ENCODE results near the gene PMPCA. TPM values are rescaled to one million over a fixed set of nuclear protein-coding genes. Genes with fewer than 3 reads are reported as not detected.

Gene PMPCA
- total RNA-seq, 1 experiment from 2014 or later = 103 TPM

GRCh38 chr9:136389396-136389795 is 21.1 kb upstream of the PMPCA start:
- Mint-ChIP-seq H3K27ac (no peak overlapping the region), H3K27me3 (ENCODE audit: low read depth) (no peaks in the 10 kb centered on the region), H3K4me1 (no peaks in the 10 kb centered on the region), H3K36me3 (peaks cover 53% of the 10 kb centered on the region), H3K4me3 (no peak overlapping the region), H3K9me3 (no peaks in the 10 kb centered on the region)
- no peak for DNase-seq (ENCODE audit: low spot score)
- POLR2A ChIA-PET = no interaction called here
- no peak for ATAC-seq
- TF ChIP-seq GRHL2 (CRISPR knock-in tag; IDR thresholded peaks at IDR 0.05; ENCODE audit: insufficient replicate concordance, severe bottlenecking) (no peak), ZNF512 (CRISPR knock-in tag; IDR thresholded peaks at IDR 0.05; ENCODE audit: borderline replicate concordance) (no peak), ZNF281 (CRISPR knock-in tag; IDR thresholded peaks at IDR 0.05) (no peak), FOXP4 (CRISPR knock-in tag; IDR thresholded peaks at IDR 0.05) (no peak), HMGA2 (CRISPR knock-in tag; IDR thresholded peaks at IDR 0.05) (no peak), MXD4 (CRISPR knock-in tag; IDR thresholded peaks at IDR 0.05; ENCODE audit: borderline replicate concordance) (no peak), FOXP1 (CRISPR knock-in tag; IDR thresholded peaks at IDR 0.05; ENCODE audit: borderline replicate concordance) (no peak), RORB (CRISPR knock-in tag; IDR thresholded peaks at IDR 0.05) (no peak), ZNF263 (CRISPR knock-in tag; IDR thresholded peaks at IDR 0.05; ENCODE audit: low read depth) (no peak), NFYB (CRISPR knock-in tag; conservative IDR thresholded peaks at IDR 0.05; ENCODE audit: low read depth) (no peak), ZNF425 (CRISPR knock-in tag; conservative IDR thresholded peaks at IDR 0.05) (no peak), FOXK1 (CRISPR knock-in tag; IDR thresholded peaks at IDR 0.05) (no peak), CREB1 (CRISPR knock-in tag; IDR thresholded peaks at IDR 0.05) (no peak)
- CTCF ChIA-PET = interaction anchor here (0.7 to 1.5 kb wide), 3 partner anchors 14 to 50 kb away, joined by 3 to 7 read pairs (median 4); no protein-coding TSS in a partner anchor

- CTCF ChIA-PET = interaction anchor here (1.0 to 1.3 kb wide), 3 partner anchors 9 to 52 kb away, joined by 3 to 4 read pairs (median 3); no protein-coding TSS in a partner anchor
- Mint-ChIP-seq H3K36me3 (peaks cover 47% of the 10 kb centered on the region), H3K27me3 (ENCODE audit: low read depth) (no peaks in the 10 kb centered on the region), H3K4me1 (no peaks in the 10 kb centered on the region), H3K9me3 (no peaks in the 10 kb centered on the region), H3K4me3 (no peak overlapping the region), H3K27ac (no peak overlapping the region)
- no peak for DNase-seq (ENCODE audit: low spot score)
- POLR2A ChIA-PET = no interaction called here
- ATAC-seq = no peak
- TF ChIP-seq STAT6 (CRISPR knock-in tag; conservative IDR thresholded peaks at IDR 0.05; ENCODE audit: low read depth) (no peak), NR1H2 (CRISPR knock-in tag; IDR thresholded peaks at IDR 0.05) (no peak), TEAD4 (CRISPR knock-in tag; IDR thresholded peaks at IDR 0.05) (no peak), SP1 (CRISPR knock-in tag; conservative IDR thresholded peaks at IDR 0.05) (no peak), SMAD3 (CRISPR knock-in tag; IDR thresholded peaks at IDR 0.05; ENCODE audit: borderline replicate concordance) (no peak), RELA (CRISPR knock-in tag; IDR thresholded peaks at IDR 0.05; ENCODE audit: borderline replicate concordance) (no peak), TCF7 (CRISPR knock-in tag; IDR thresholded peaks at IDR 0.05; ENCODE audit: low read depth) (no peak), ZNF121 (CRISPR knock-in tag; IDR thresholded peaks at IDR 0.05) (no peak), ERG (CRISPR knock-in tag; IDR thresholded peaks at IDR 0.05) (no peak)
Observed at GRCh38 chr9:136391737-136392537, 18.5 kb upstream of the PMPCA start.
